Activated CD4-positive, alpha-beta T cell treated with anti-CD3 and anti-CD28 coated beads, Interleukin-2, amount 50 U/mL, for 1 hour (primary cell): ENCODE measurements around the gene TMEM164.

ENCODE experiments used
- DNase-seq: peaks from one replicate; pipeline ENCODE4 v3.0.0-alpha.2; 2020

Gene TMEM164

GRCh38 chrX:110173192-110174175, 170.6 kb downstream of the TMEM164 start:
- DNase-seq: no peak

- DNase-seq: no peak
Observed at GRCh38 chrX:110175146-110175545, 172.2 kb downstream of the TMEM164 start.

- no peak for DNase-seq
Observed at GRCh38 chrX:110175696-110176095, 172.8 kb downstream of the TMEM164 start.

- no peak for DNase-seq
Observed at GRCh38 chrX:110178179-110178865, 175.4 kb downstream of the TMEM164 start.

GRCh38 chrX:110180176-110180927, 177.4 kb downstream of the TMEM164 start:
- no peak for DNase-seq

GRCh38 chrX:110180928-110181310, 178.0 kb downstream of the TMEM164 start:
- no peak for DNase-seq

GRCh38 chrX:110181459-110182137, 178.7 kb downstream of the TMEM164 start:
- no peak for DNase-seq

- no peak for DNase-seq
Observed at GRCh38 chrX:110182362-110182761, 179.4 kb downstream of the TMEM164 start.

- DNase-seq: no peak
Observed at GRCh38 chrX:110182865-110183264, 180.0 kb downstream of the TMEM164 start.

GRCh38 chrX:110183314-110183713, 180.4 kb downstream of the TMEM164 start:
- no peak for DNase-seq

GRCh38 chrX:110188701-110189558, 186.0 kb downstream of the TMEM164 start:
- DNase-seq: no peak

GRCh38 chrX:110192516-110192915, 189.6 kb downstream of the TMEM164 start:
- no peak for DNase-seq

- no peak for DNase-seq
Observed at GRCh38 chrX:110194977-110195376, 192.1 kb downstream of the TMEM164 start.

GRCh38 chrX:110201799-110202198, 198.9 kb downstream of the TMEM164 start:
- DNase-seq: no peak

- no peak for DNase-seq
Observed at GRCh38 chrX:110204986-110205385, 202.1 kb downstream of the TMEM164 start.

- no peak for DNase-seq
Observed at GRCh38 chrX:110208092-110208491, 205.2 kb downstream of the TMEM164 start.

- DNase-seq: no peak
Observed at GRCh38 chrX:110210417-110211139, 207.7 kb downstream of the TMEM164 start.

- DNase-seq: no peak
Observed at GRCh38 chrX:110211340-110211739, 208.4 kb downstream of the TMEM164 start.

- DNase-seq: no peak
Observed at GRCh38 chrX:110212299-110212698, 209.4 kb downstream of the TMEM164 start.

- no peak for DNase-seq
Observed at GRCh38 chrX:110213183-110213582, 210.3 kb downstream of the TMEM164 start.

- DNase-seq: no peak
Observed at GRCh38 chrX:110214684-110215083, 211.8 kb downstream of the TMEM164 start.
